K562 (cell line): ENCODE data around the gene HDAC9. TPM values are rescaled to one million over a fixed set of nuclear protein-coding genes. Genes with fewer than 3 reads are reported as not detected.
"Not testable (repeated sequence)": the region's sequence is repeated elsewhere in the genome, so short reads cannot be mapped to it uniquely, and the experiment has no call there.

ENCODE experiments used
- ATAC-seq: fragments of 200-7000 bp; cut with Tn5 transposase; 3 replicates; pipeline ENCODE4 v1.9.1; 2020; ENCODE audit warnings: moderate library complexity
- BruUV-seq: library from RNA; stranded (reverse); fragments of 400-500 nt; replicated peaks from 2 replicates; lab custom pipeline; 2021; lab: Mats Ljungman, UMichigan
- CTCF ChIA-PET: fragments of 300-600 bp; formaldehyde crosslinking; extraction: SDS; loops from one replicate; lab custom pipeline; 2021; ENCODE audit warnings: low intra/inter-chr PET ratio; lab: Yijun Ruan, JAX
- POLR2A ChIA-PET: fragments of 300-600, 350-650 bp; sonication (Branson Sonifier 250); formaldehyde crosslinking; extraction: SDS; loops from one replicate; lab custom pipeline; 2021; ENCODE audit warnings: antibody characterized with exemption, inconsistent platforms; lab: Yijun Ruan, JAX
- DNase-seq, 4 experiments: peaks; one replicate each; pipeline versions ENCODE4 v3.0.0 to v3.0.0-alpha.2; 2011 to 2018; ENCODE audit warnings: low spot score in 3 of 4, mixed read lengths in 3 of 4; ENCODE audit errors: extremely low read depth in 1 of 4
- FAIRE-seq: peaks from 2 replicates; lab custom pipeline; 2011; peaks lifted over from hg19 to GRCh38; lab: Jason Lieb, UNC
- H2AFZ ChIP-seq: 2 replicates; pipeline ENCODE4 v1.6.0; 2011; ENCODE audit warnings: low read depth, low read length, control low read depth, inconsistent platforms
- H3K27ac ChIP-seq: fragments of 200-600 bp; 3 replicates; pipeline ENCODE4 v1.8.0; 2011; ENCODE audit warnings: low read depth, mild to moderate bottlenecking, control low read depth, inconsistent platforms, low read length, moderate library complexity, mixed read lengths; ENCODE audit errors: extremely low read depth
- H3K27me3 ChIP-seq, 2 experiments: fragments of 300-600 bp in 1 of 2; 2 replicates in 1 of 2; 3 replicates in 1 of 2; pipeline versions ENCODE4 v1.6.0 to v1.8.0; 2011; ENCODE audit warnings: inconsistent platforms in 2 of 2, low read length in 2 of 2, mild to moderate bottlenecking in 1 of 2, mixed read lengths in 1 of 2, moderate library complexity in 1 of 2; ENCODE audit not compliant: control insufficient read depth in 2 of 2, insufficient read depth in 2 of 2
- H3K36me3 ChIP-seq: fragments of 300-600 bp; 3 replicates; pipeline ENCODE4 v1.8.0; 2011; ENCODE audit warnings: mild to moderate bottlenecking, low read length, inconsistent platforms; ENCODE audit not compliant: control insufficient read depth, insufficient read depth
- H3K4me1 ChIP-seq, 2 experiments: fragments of 200-600 bp in 1 of 2; replicated peaks in 1 of 2; 2 replicates in 1 of 2; 3 replicates in 1 of 2; pipeline versions ENCODE4 v1.5.1 to v1.8.0; 2011; ENCODE audit warnings: inconsistent platforms in 2 of 2, low read length in 2 of 2, mild to moderate bottlenecking in 1 of 2, mixed read lengths in 1 of 2, moderate library complexity in 1 of 2; ENCODE audit not compliant: control insufficient read depth in 2 of 2, insufficient read depth in 2 of 2
- H3K4me2 ChIP-seq: 2 replicates; pipeline ENCODE4 v1.6.1; 2011; ENCODE audit warnings: low read length, control low read depth, inconsistent platforms, mixed read lengths; ENCODE audit not compliant: insufficient read depth
- H3K4me3 ChIP-seq: fragments of 200-600 bp; sonication (generic), shearing (Covaris generic); 2 replicates; pipeline ENCODE4 v1.5.1; 2016; ENCODE audit warnings: control low read depth, inconsistent platforms
- H3K79me2 ChIP-seq: fragments of 200-600 bp; 3 replicates; pipeline ENCODE4 v1.8.0; 2011; ENCODE audit warnings: low read length, inconsistent platforms; ENCODE audit not compliant: control insufficient read depth, insufficient read depth
- H3K9ac ChIP-seq, 2 experiments: 2 replicates each; pipeline versions ENCODE4 v1.6.0 to v1.6.1; 2011; ENCODE audit warnings: low read depth in 2 of 2, low read length in 2 of 2, control low read depth in 1 of 2, inconsistent platforms in 1 of 2, mild to moderate bottlenecking in 1 of 2, mixed read lengths in 1 of 2; ENCODE audit not compliant: insufficient read depth in 1 of 2
- H3K9me1 ChIP-seq: one replicate; pipeline ENCODE4 v1.6.0; 2011; ENCODE audit warnings: inconsistent platforms, mild to moderate bottlenecking, low read length, moderate library complexity; ENCODE audit not compliant: control insufficient read depth, insufficient read depth
- H3K9me3 ChIP-seq: replicated peaks from 2 replicates; pipeline ENCODE4 v1.5.1; 2011; ENCODE audit warnings: low read depth, low read length, inconsistent platforms; ENCODE audit not compliant: control insufficient read depth, insufficient read depth
- H4K20me1 ChIP-seq: replicated peaks from 2 replicates; pipeline ENCODE4 v1.6.1; 2011; ENCODE audit warnings: low read length, inconsistent platforms, mixed read lengths; ENCODE audit not compliant: control insufficient read depth, insufficient read depth
- ARNT ChIP-seq, 2 experiments: fragments of 450-650 bp; IDR thresholded peaks; 2 replicates each; pipeline ENCODE4 v1.6.1; 2016; ENCODE audit warnings: mild to moderate bottlenecking in 1 of 2
- ASH1L ChIP-seq: fragments of 450-650 bp; IDR thresholded peaks from 2 replicates; pipeline ENCODE4 v1.6.1; 2018; ENCODE audit warnings: borderline replicate concordance, mild to moderate bottlenecking, low read depth; ENCODE audit not compliant: partially characterized antibody
- BCOR ChIP-seq: fragments of 450-650 bp; IDR thresholded peaks from 2 replicates; pipeline ENCODE4 v1.6.1; 2016
- CBX5 ChIP-seq: IDR thresholded peaks from 2 replicates; pipeline ENCODE4 v1.6.1; 2014; ENCODE audit warnings: low read depth, borderline replicate concordance
- E4F1 ChIP-seq: fragments of 250-450 bp; sonication (Bioruptor Pico); IDR thresholded peaks from 2 replicates; pipeline ENCODE4 v1.5.0; 2021; ENCODE audit warnings: mild to moderate bottlenecking, borderline replicate concordance
- EWSR1 ChIP-seq: fragments of 450-650 bp; IDR thresholded peaks from 2 replicates; pipeline ENCODE4 v1.6.1; 2018; ENCODE audit warnings: borderline replicate concordance, mild to moderate bottlenecking, low read depth, moderate library complexity; ENCODE audit not compliant: partially characterized antibody
- EZH2 ChIP-seq: IDR thresholded peaks from 2 replicates; pipeline ENCODE4 v1.6.1; 2012; ENCODE audit warnings: low read depth, mild to moderate bottlenecking, inconsistent platforms, low read length, borderline replicate concordance
- HNRNPLL ChIP-seq: fragments of 200-400 bp; formaldehyde crosslinking; IDR thresholded peaks from 2 replicates; pipeline ENCODE4 v1.6.1; 2017; ENCODE audit warnings: low read length, low read depth, mild to moderate bottlenecking; ENCODE audit not compliant: poor library complexity, severe bottlenecking
- MCM7 ChIP-seq, 2 experiments: fragments of 450-650 bp; IDR thresholded peaks; 2 replicates each; pipeline ENCODE4 v1.6.1; 2016 to 2018
- PRPF4 ChIP-seq: fragments of 200-400 bp; formaldehyde crosslinking; IDR thresholded peaks from one replicate; pipeline ENCODE4 v1.6.1; 2017; ENCODE audit warnings: low read length, low read depth, mild to moderate bottlenecking; ENCODE audit not compliant: insufficient read depth, poor library complexity, severe bottlenecking
- RAD21 ChIP-seq, 2 experiments: fragments of 250-450 bp in 1 of 2; fragments of 450-650 bp in 1 of 2; sonication (Bioruptor Pico) in 1 of 2; formaldehyde crosslinking in 1 of 2; IDR thresholded peaks in 1 of 2; conservative IDR thresholded peaks in 1 of 2; 2 replicates each; pipeline versions ENCODE4 v1.4.0 to v1.8.0; 2020 to 2022; ENCODE audit warnings: mild to moderate bottlenecking in 2 of 2, moderate library complexity in 1 of 2
- ZBTB17 ChIP-seq: fragments of 450-650 bp; formaldehyde crosslinking; IDR thresholded peaks from 2 replicates; pipeline ENCODE4 v1.4.0; 2020; ENCODE audit warnings: mild to moderate bottlenecking
- ZNF282 ChIP-seq: sonication (generic); formaldehyde crosslinking; IDR thresholded peaks from 2 replicates; pipeline ENCODE4 v1.8.1; 2023; ENCODE audit warnings: missing genetic modification reagents
- ZNF561 ChIP-seq: fragments of 450-650 bp; formaldehyde crosslinking; conservative IDR thresholded peaks from 2 replicates; pipeline ENCODE4 v1.4.0; 2020; ENCODE audit warnings: mild to moderate bottlenecking, moderate library complexity
- ZNF764 ChIP-seq: fragments of 250-450 bp; sonication (Bioruptor Pico); IDR thresholded peaks from 2 replicates; pipeline ENCODE4 v1.4.0; 2020; ENCODE audit warnings: low read depth, mild to moderate bottlenecking, moderate library complexity
- ZNF77 ChIP-seq: fragments of 250-450 bp; sonication (Bioruptor Pico); IDR thresholded peaks from 2 replicates; pipeline ENCODE4 v1.5.0; 2020
- WGBS: fragments of 100-300 bp; shearing (Covaris generic); methylation state at CpG from one replicate; pipeline ENCODE4 v1.1.6; 2016; ENCODE audit warnings: low coverage, mixed read lengths; ENCODE audit not compliant: insufficient coverage; ENCODE audit errors: missing lambda C conversion rate; 5-methylcytosine and 5-hydroxymethylcytosine counted together
- in situ Hi-C: fragments of 300-500 bp; cut with MboI; formaldehyde crosslinking; loops from 4 replicates; pipeline ENCODE4 v1.15.0; 2018; ENCODE audit warnings: inconsistent platforms, mixed read lengths
- intact Hi-C: fragments of 100-400 bp; cut with micrococcal nuclease; formaldehyde crosslinking; loops from 2 replicates; pipeline ENCODE4 v1.14.2; 2022
- polyA plus RNA-seq, 8 experiments: library from polyadenylated mRNA; depleted of rRNA in 4 of 8; stranded (reverse) in 5 of 8; unstranded in 3 of 8; fragments of >200 nt; fragmentation: Nextera tagmentation in 2 of 8; fragmentation: Illumina TruSeq in 1 of 8; extraction: Ambion mirVana in 2 of 8; extraction: Trizol in 1 of 8; gene quantifications; 2 replicates each; pipeline versions ENCODE4 v1.2.1 to v1.2.3, GENCODE V29; 2011 to 2014; ENCODE audit warnings: inconsistent platforms in 1 of 8, missing spikeins in 1 of 8
- total RNA-seq, 7 experiments: library from RNA; depleted of rRNA in 6 of 7; stranded (reverse); fragments of >200 nt in 6 of 7; fragmentation: Illumina TruSeq in 2 of 7; extraction: Trizol in 2 of 7; gene quantifications; 2 replicates each; pipeline versions ENCODE4 v1.2.1 to v1.2.3, GENCODE V29; 2011 to 2021; ENCODE audit warnings: low replicate concordance in 1 of 7

Gene HDAC9
- total and polyA plus RNA-seq, 9 of the 15 experiments (the other 6 are each of a cell fraction or from before 2014, with no cell fraction given): 0.08 to 0.91 (median 0.33) TPM

GRCh38 chr7:18978108-18978495, 482.6 kb downstream of the HDAC9 start:
- Histone ChIP-seq H3K4me2 (no peak overlapping the region), H4K20me1 (no peaks in the 10 kb centered on the region), H3K4me1 (no peaks in the 10 kb centered on the region), H3K9ac (no peak overlapping the region), H2AFZ (no peak overlapping the region), H3K9me3 (peaks cover 1% of the 10 kb centered on the region; the same call in 1 of the 2 replicates), H3K27me3 (no peaks in the 10 kb centered on the region), H3K27ac (no peak overlapping the region), H3K36me3 (no peaks in the 10 kb centered on the region), H3K9me1 (no peaks in the 10 kb centered on the region), H3K4me3 (no peak overlapping the region), H3K79me2 (no peaks in the 10 kb centered on the region)
- in situ Hi-C loops (no loop called here), intact Hi-C loops (no loop called here)
- WGBS: 0% methylated on average over 2 of the region's 2 CpGs
- ATAC-seq (no peak), DNase-seq (no peak), FAIRE-seq (no peak)
- TF ChIP-seq BCOR (no peak), ZNF561 (CRISPR knock-in tag) (no peak), CBX5 (no peak), ZNF764 (CRISPR knock-in tag) (no peak), ASH1L (no peak), HNRNPLL (no peak), ZNF77 (CRISPR knock-in tag) (no peak), RAD21 (CRISPR knock-in tag; conservative IDR thresholded peaks at IDR 0.05 in 1 of 2, IDR thresholded peaks at IDR 0.05 in 1 of 2) (no peak), E4F1 (CRISPR knock-in tag) (no peak), ZNF282 (CRISPR knock-in tag) (no peak), MCM7 (IDR thresholded peaks at IDR 0.05) (no peak), EWSR1 (no peak), PRPF4 (no peak), EZH2 (no peak), ZBTB17 (no peak), ARNT (IDR thresholded peaks at IDR 0.05) (no peak)
- CTCF ChIA-PET: no interaction called here
- POLR2A ChIA-PET: no interaction called here
- no TSS peak for BruUV-seq

GRCh38 chr7:18990700-18991099, 495.2 kb downstream of the HDAC9 start:
- H3K27me3 ChIP-seq, H3K79me2 ChIP-seq, H3K9me3 ChIP-seq, H3K4me2 ChIP-seq, H3K36me3 ChIP-seq, H2AFZ ChIP-seq, CTCF ChIA-PET, H4K20me1 ChIP-seq, H3K4me1 ChIP-seq, H3K27ac ChIP-seq, H3K9ac ChIP-seq, BruUV-seq, FAIRE-seq, DNase-seq, in situ Hi-C loops, intact Hi-C loops, H3K4me3 ChIP-seq, ATAC-seq, H3K9me1 ChIP-seq, POLR2A ChIA-PET: not testable (repeated sequence)
- WGBS: 3% methylated on average over 19 of the region's 20 CpGs
